Endothelial cell of umbilical vein (primary cell): ENCODE measurements around the gene APOBEC3A.

ENCODE experiments used
- GATA2 ChIP-seq: IDR thresholded peaks from 2 replicates; pipeline ENCODE4 v1.7.0; 2011; ENCODE audit warnings: low read depth, mild to moderate bottlenecking, moderate library complexity, mixed read lengths, low read length; ENCODE audit not compliant: insufficient read length, insufficient read depth
- POLR2A ChIP-seq: IDR thresholded peaks from 2 replicates; pipeline ENCODE4 v1.6.1; 2012; ENCODE audit warnings: low read depth, mild to moderate bottlenecking, control low read depth, low read length
- POLR2AphosphoS5 ChIP-seq: IDR thresholded peaks from 2 replicates; pipeline ENCODE4 v1.6.1; 2012; ENCODE audit warnings: low read depth, mild to moderate bottlenecking, control low read depth, low read length, moderate library complexity; ENCODE audit not compliant: insufficient read depth
- TF ChIP-seq, protein P1 (sequence below), 2 donors: IDR thresholded peaks; 1 replicate in 1 of 2; 2 replicates in 1 of 2; pipeline ENCODE4 v1.5.1; 2011; ENCODE audit warnings: low read length in 2 of 2, mild to moderate bottlenecking in 2 of 2, moderate library complexity in 2 of 2, control low read depth in 1 of 2, inconsistent platforms in 1 of 2, low read depth in 1 of 2; ENCODE audit not compliant: insufficient read depth in 1 of 2; ENCODE audit errors: extremely low read depth in 1 of 2

DNA sequence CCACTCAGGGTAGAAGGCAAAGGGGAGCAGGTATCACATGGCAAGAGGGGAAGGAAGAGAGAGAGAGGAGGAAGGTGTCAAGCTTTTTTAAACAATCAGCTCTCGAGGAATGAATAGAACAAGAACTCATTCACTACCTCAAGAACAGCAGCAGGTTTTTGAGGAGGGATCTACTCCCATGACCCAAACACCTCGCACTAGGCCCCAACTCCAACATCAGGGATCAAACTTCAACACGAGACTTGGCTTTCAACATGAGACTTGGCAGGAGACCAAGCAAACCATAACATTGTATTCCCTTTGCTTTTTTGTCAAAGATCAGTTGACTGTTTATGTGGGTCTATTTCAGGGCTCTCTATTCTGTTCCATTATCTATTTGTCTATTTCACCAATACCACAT is 26.9 kb upstream of the APOBEC3A start:
- TF ChIP-seq, protein P1, sequence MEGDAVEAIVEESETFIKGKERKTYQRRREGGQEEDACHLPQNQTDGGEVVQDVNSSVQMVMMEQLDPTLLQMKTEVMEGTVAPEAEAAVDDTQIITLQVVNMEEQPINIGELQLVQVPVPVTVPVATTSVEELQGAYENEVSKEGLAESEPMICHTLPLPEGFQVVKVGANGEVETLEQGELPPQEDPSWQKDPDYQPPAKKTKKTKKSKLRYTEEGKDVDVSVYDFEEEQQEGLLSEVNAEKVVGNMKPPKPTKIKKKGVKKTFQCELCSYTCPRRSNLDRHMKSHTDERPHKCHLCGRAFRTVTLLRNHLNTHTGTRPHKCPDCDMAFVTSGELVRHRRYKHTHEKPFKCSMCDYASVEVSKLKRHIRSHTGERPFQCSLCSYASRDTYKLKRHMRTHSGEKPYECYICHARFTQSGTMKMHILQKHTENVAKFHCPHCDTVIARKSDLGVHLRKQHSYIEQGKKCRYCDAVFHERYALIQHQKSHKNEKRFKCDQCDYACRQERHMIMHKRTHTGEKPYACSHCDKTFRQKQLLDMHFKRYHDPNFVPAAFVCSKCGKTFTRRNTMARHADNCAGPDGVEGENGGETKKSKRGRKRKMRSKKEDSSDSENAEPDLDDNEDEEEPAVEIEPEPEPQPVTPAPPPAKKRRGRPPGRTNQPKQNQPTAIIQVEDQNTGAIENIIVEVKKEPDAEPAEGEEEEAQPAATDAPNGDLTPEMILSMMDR (IDR thresholded peaks at IDR 0.05; ENCODE audit: extremely low read depth in 1 of 2, insufficient read depth in 1 of 2, low read depth in 1 of 2, low read length in 2 of 2): no peak
- TF ChIP-seq GATA2: no peak
- TF ChIP-seq POLR2AphosphoS5: no peak
- no peak for TF ChIP-seq POLR2A
